Natural killer cell (primary cell): ENCODE results near the gene SLC5A12. TPM values are rescaled to one million over a fixed set of nuclear protein-coding genes. Genes with fewer than 3 reads are reported as not detected.

ENCODE experiments used
- ATAC-seq, 3 donors: fragments of 150-1000 bp in 2 of 3; fragments of 200-7000 bp in 1 of 3; cut with Tn5 transposase; 1 replicate in 1 of 3; 2 replicates in 2 of 3; pipeline ENCODE4 v1.10.0; 2021; ENCODE audit warnings: mild to moderate bottlenecking in 2 of 3, moderate library complexity in 2 of 3
- DNase-seq, 2 donors: peaks; one replicate each; pipeline versions ENCODE4 v3.0.0 to v3.0.0-alpha.2; 2013 to 2021; ENCODE audit warnings: mixed read lengths in 1 of 2
- H3K27ac ChIP-seq: one replicate; pipeline ENCODE4 v1.5.1; 2013; ENCODE audit warnings: mild to moderate bottlenecking, low read length
- H3K27me3 ChIP-seq: one replicate; pipeline ENCODE4 v1.6.1; 2013; ENCODE audit warnings: low read length; ENCODE audit not compliant: control insufficient read depth, insufficient read depth
- H3K36me3 ChIP-seq: one replicate; pipeline ENCODE4 v1.6.1; 2013; ENCODE audit warnings: low read length; ENCODE audit not compliant: control insufficient read depth, insufficient read depth
- H3K4me1 ChIP-seq: one replicate; pipeline ENCODE4 v1.6.1; 2013; ENCODE audit warnings: low read length; ENCODE audit not compliant: control insufficient read depth, insufficient read depth
- H3K4me3 ChIP-seq: one replicate; pipeline ENCODE4 v1.5.1; 2013; ENCODE audit warnings: low read length
- H3K9me3 ChIP-seq: one replicate; pipeline ENCODE4 v1.6.1; 2013; ENCODE audit warnings: low read length; ENCODE audit not compliant: control insufficient read depth, insufficient read depth
- H3K27ac Mint-ChIP-seq, 2 donors: one replicate each; pipeline ENCODE4 v1.8.0; 2022; ENCODE audit warnings: mild to moderate bottlenecking in 2 of 2, mixed read lengths in 2 of 2, moderate library complexity in 1 of 2
- H3K27me3 Mint-ChIP-seq, 2 donors: one replicate each; pipeline ENCODE4 v1.8.0; 2022; ENCODE audit warnings: low read depth in 2 of 2, mixed read lengths in 2 of 2
- H3K36me3 Mint-ChIP-seq: one replicate; pipeline ENCODE4 v1.8.0; 2022; ENCODE audit warnings: mixed read lengths
- H3K4me1 Mint-ChIP-seq, 2 donors: one replicate each; pipeline ENCODE4 v1.8.0; 2022; ENCODE audit warnings: mixed read lengths in 2 of 2
- H3K4me3 Mint-ChIP-seq: one replicate; pipeline ENCODE4 v1.8.0; 2022; ENCODE audit warnings: mild to moderate bottlenecking, moderate library complexity, mixed read lengths
- H3K9me3 Mint-ChIP-seq, 2 donors: one replicate each; pipeline ENCODE4 v1.8.0; 2022; ENCODE audit warnings: mixed read lengths in 2 of 2
- WGBS: methylation state at CpG from one replicate; pipeline ENCODE4 v1.1.7; 2013; ENCODE audit warnings: missing lambda C conversion rate; ENCODE audit not compliant: insufficient coverage; 5-methylcytosine and 5-hydroxymethylcytosine counted together
- intact Hi-C: fragments of 100-400 bp; cut with micrococcal nuclease; formaldehyde crosslinking; loops from one replicate; pipeline ENCODE4 v1.14.2; 2022
- total RNA-seq, 4 donors: library from RNA; stranded (reverse); fragments of 120-200 nt in 1 of 4; gene quantifications; one replicate each; pipeline versions ENCODE4 v1.2.3 to v1.2.4, GENCODE V29; 2013 to 2022
- TF ChIP-seq, protein P1 (sequence below): fragments of 200-600 bp; IDR thresholded peaks from one replicate; pipeline ENCODE4 v1.8.0; 2022; ENCODE audit warnings: antibody characterized with exemption

The SLC5A12 gene
- total RNA-seq, 3 donors from 2014 or later (not counting 1 experiment from before 2014, with no cell fraction given): not detected

DNA sequence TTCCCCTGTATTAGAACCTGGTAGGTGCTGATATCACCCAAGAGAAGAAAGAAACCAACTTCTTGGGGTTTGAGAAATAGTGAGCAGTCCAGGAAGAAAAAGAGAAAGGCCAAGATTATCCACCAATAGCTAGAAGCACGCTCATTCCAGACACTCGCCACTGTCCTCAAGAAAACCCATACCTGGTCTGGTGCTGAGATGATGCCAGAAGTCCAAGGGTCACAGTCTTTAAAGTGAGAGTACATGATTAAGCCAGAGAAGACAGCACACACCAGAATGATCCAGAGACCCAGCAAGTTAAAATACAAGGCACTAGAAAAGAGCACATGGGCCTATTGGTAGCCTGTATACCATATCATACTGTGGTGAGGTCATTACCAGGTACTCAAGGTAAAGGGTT, 23.6 kb downstream of the SLC5A12 start:
- Mint-ChIP-seq H3K27ac (no peak overlapping the region), H3K36me3 (no peaks in the 10 kb centered on the region), H3K9me3 (peaks cover 2 to 5% of the 10 kb centered on the region in 2 donors), H3K4me3 (no peak overlapping the region), H3K4me1 (no peaks in the 10 kb centered on the region), H3K27me3 (no peaks in the 10 kb centered on the region)
- no peak for DNase-seq
- H3K9me3 ChIP-seq: peaks cover 2% of the 10 kb centered on the region
- H3K4me1 ChIP-seq: no peaks in the 10 kb centered on the region
- 93% methylated on average over 2 of the region's 2 CpGs for WGBS
- ATAC-seq: no peak
- intact Hi-C loops: no loop called here
- no peaks in the 10 kb centered on the region for H3K27me3 ChIP-seq
- no peak overlapping the region for H3K27ac ChIP-seq
- TF ChIP-seq, protein P1, sequence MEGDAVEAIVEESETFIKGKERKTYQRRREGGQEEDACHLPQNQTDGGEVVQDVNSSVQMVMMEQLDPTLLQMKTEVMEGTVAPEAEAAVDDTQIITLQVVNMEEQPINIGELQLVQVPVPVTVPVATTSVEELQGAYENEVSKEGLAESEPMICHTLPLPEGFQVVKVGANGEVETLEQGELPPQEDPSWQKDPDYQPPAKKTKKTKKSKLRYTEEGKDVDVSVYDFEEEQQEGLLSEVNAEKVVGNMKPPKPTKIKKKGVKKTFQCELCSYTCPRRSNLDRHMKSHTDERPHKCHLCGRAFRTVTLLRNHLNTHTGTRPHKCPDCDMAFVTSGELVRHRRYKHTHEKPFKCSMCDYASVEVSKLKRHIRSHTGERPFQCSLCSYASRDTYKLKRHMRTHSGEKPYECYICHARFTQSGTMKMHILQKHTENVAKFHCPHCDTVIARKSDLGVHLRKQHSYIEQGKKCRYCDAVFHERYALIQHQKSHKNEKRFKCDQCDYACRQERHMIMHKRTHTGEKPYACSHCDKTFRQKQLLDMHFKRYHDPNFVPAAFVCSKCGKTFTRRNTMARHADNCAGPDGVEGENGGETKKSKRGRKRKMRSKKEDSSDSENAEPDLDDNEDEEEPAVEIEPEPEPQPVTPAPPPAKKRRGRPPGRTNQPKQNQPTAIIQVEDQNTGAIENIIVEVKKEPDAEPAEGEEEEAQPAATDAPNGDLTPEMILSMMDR: no peak
- no peaks in the 10 kb centered on the region for H3K36me3 ChIP-seq
- no peak overlapping the region for H3K4me3 ChIP-seq

DNA sequence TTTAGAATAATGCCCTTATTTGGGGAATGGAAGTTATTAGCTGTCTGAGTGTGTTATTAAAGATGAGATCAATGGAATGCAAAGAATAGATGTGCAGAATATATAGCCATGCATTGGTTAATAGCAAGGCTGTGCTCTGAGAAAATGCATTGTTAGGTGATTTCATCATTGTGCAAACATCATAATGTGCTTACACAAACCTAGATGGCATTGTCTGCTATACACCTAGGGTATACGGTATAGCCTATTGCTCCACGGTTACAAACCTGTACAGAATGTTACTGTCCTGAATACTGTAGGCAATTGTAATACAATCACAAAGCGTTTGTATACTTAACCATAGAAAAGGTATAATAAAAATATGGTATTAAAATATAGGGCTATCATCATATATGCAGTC, 25.5 kb downstream of the SLC5A12 start:
- WGBS: 72% methylated on average over 2 of the region's 3 CpGs
- H3K9me3 Mint-ChIP-seq: peaks cover 2 to 7% of the 10 kb centered on the region in 2 donors
- no peaks in the 10 kb centered on the region for H3K36me3 Mint-ChIP-seq
- H3K9me3 ChIP-seq: peaks cover 2% of the 10 kb centered on the region
- H3K4me3 Mint-ChIP-seq: no peak overlapping the region
- no peaks in the 10 kb centered on the region for H3K27me3 Mint-ChIP-seq
- H3K36me3 ChIP-seq: no peaks in the 10 kb centered on the region
- no peak overlapping the region for H3K4me3 ChIP-seq
- TF ChIP-seq, protein P1: no peak
- no peaks in the 10 kb centered on the region for H3K4me1 ChIP-seq
- intact Hi-C loops: no loop called here
- ATAC-seq (no peak), DNase-seq (no peak)
- no peaks in the 10 kb centered on the region for H3K27me3 ChIP-seq
- no peak overlapping the region for H3K27ac Mint-ChIP-seq
- no peaks in the 10 kb centered on the region for H3K4me1 Mint-ChIP-seq
- no peak overlapping the region for H3K27ac ChIP-seq

GRCh38 chr11:26688701-26689100, 33.2 kb downstream of the SLC5A12 start:
- intact Hi-C loops: no loop called here
- peaks cover 2 to 4% of the 10 kb centered on the region in 2 donors for H3K9me3 Mint-ChIP-seq
- no peak for DNase-seq
- WGBS: 86% methylated on average over 4 of the region's 4 CpGs
- no peak overlapping the region for H3K27ac Mint-ChIP-seq
- H3K36me3 Mint-ChIP-seq: no peaks in the 10 kb centered on the region
- Histone ChIP-seq H3K27me3 (no peaks in the 10 kb centered on the region), H3K36me3 (no peaks in the 10 kb centered on the region), H3K4me3 (no peak overlapping the region), H3K9me3 (peaks cover 4% of the 10 kb centered on the region), H3K27ac (no peak overlapping the region), H3K4me1 (no peaks in the 10 kb centered on the region)
- H3K4me3 Mint-ChIP-seq: no peak overlapping the region
- no peak for ATAC-seq
- no peaks in the 10 kb centered on the region for H3K4me1 Mint-ChIP-seq
- TF ChIP-seq, protein P1: no peak
- H3K27me3 Mint-ChIP-seq: no peaks in the 10 kb centered on the region

DNA sequence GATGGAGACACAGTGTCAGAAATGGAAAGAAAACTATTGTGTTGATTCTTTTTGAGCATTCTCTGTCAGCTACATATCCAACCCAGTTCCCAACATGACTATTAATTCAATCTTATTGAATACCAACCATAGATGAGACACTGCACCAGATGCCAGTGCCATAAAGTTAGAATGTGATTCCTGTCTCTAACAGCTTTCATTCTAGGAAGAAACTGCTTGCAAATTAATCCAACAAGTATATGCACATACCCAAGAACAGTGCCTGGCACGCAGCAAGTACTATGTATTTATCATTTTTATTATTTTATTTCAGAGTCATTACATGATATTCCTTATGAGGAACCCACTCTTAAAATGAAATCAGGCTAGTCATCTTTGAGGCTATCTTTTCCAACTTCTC, 34.5 kb downstream of the SLC5A12 start:
- H3K27ac Mint-ChIP-seq: no peak overlapping the region
- H3K27me3 Mint-ChIP-seq: no peaks in the 10 kb centered on the region
- WGBS: 63% methylated on average over 1 of the region's 1 CpG

More for the DNA sequence above, 34.5 kb downstream of the SLC5A12 start:
- no peaks in the 10 kb centered on the region for H3K4me1 Mint-ChIP-seq
- Histone ChIP-seq H3K4me3 (no peak overlapping the region), H3K27ac (no peak overlapping the region), H3K4me1 (no peaks in the 10 kb centered on the region), H3K27me3 (no peaks in the 10 kb centered on the region), H3K36me3 (no peaks in the 10 kb centered on the region), H3K9me3 (peaks cover 4% of the 10 kb centered on the region)
- TF ChIP-seq, protein P1: no peak
- intact Hi-C loops: no loop called here
- no peak for ATAC-seq
- no peak for DNase-seq
- H3K36me3 Mint-ChIP-seq: no peaks in the 10 kb centered on the region
- H3K4me3 Mint-ChIP-seq: no peak overlapping the region
- peaks cover 0 to 4% of the 10 kb centered on the region in 2 donors for H3K9me3 Mint-ChIP-seq
